ENCODE data around the gene CACNA1H.

Gene CACNA1H

GRCh38 chr16:1122398-1122765 lies 30.5 kb upstream of the CACNA1H start:
- no peak for DNase-seq (ENCODE audit: low spot score)

- no peak for DNase-seq (ENCODE audit: low spot score)
Observed at GRCh38 chr16:1123525-1124230, 29.2 kb upstream of the CACNA1H start.

- no peak for DNase-seq (ENCODE audit: low spot score)
Observed at GRCh38 chr16:1124291-1124690, 28.6 kb upstream of the CACNA1H start.

GRCh38 chr16:1124795-1125194 lies 28.1 kb upstream of the CACNA1H start:
- no peak for DNase-seq (ENCODE audit: low spot score)

- DNase-seq (ENCODE audit: low spot score) = peak; percentile 60
Observed at GRCh38 chr16:1125471-1125870, 27.4 kb upstream of the CACNA1H start.

GRCh38 chr16:1126044-1126443 lies 26.9 kb upstream of the CACNA1H start:
- DNase-seq (ENCODE audit: low spot score) = no peak

- DNase-seq (ENCODE audit: low spot score) = no peak
Observed at GRCh38 chr16:1126586-1126985, 26.3 kb upstream of the CACNA1H start.

- DNase-seq (ENCODE audit: low spot score) = no peak
Observed at GRCh38 chr16:1127101-1127500, 25.8 kb upstream of the CACNA1H start.

- DNase-seq (ENCODE audit: low spot score) = no peak
Observed at GRCh38 chr16:1127971-1128715, 24.8 kb upstream of the CACNA1H start.

- no peak for DNase-seq (ENCODE audit: low spot score)
Observed at GRCh38 chr16:1129106-1129960, 23.6 kb upstream of the CACNA1H start.

GRCh38 chr16:1130382-1130781 lies 22.5 kb upstream of the CACNA1H start:
- no peak for DNase-seq (ENCODE audit: low spot score)

- DNase-seq (ENCODE audit: low spot score) = no peak
Observed at GRCh38 chr16:1131378-1131994, 21.4 kb upstream of the CACNA1H start.

GRCh38 chr16:1132431-1132830 lies 20.5 kb upstream of the CACNA1H start:
- no peak for DNase-seq (ENCODE audit: low spot score)

- DNase-seq (ENCODE audit: low spot score) = no peak
Observed at GRCh38 chr16:1133271-1133670, 19.6 kb upstream of the CACNA1H start.

- DNase-seq (ENCODE audit: low spot score) = no peak
Observed at GRCh38 chr16:1133810-1134520, 18.9 kb upstream of the CACNA1H start.

- DNase-seq (ENCODE audit: low spot score) = no peak
Observed at GRCh38 chr16:1134776-1135458, 18.0 kb upstream of the CACNA1H start.

GRCh38 chr16:1135459-1135825 lies 17.5 kb upstream of the CACNA1H start:
- no peak for DNase-seq (ENCODE audit: low spot score)

GRCh38 chr16:1137604-1138003 lies 15.3 kb upstream of the CACNA1H start:
- no peak for DNase-seq (ENCODE audit: low spot score)

- no peak for DNase-seq (ENCODE audit: low spot score)
Observed at GRCh38 chr16:1140582-1141162, 12.2 kb upstream of the CACNA1H start.

- DNase-seq (ENCODE audit: low spot score) = no peak
Observed at GRCh38 chr16:1141191-1141590, 11.7 kb upstream of the CACNA1H start.

- DNase-seq (ENCODE audit: low spot score) = no peak
Observed at GRCh38 chr16:1141716-1142115, 11.2 kb upstream of the CACNA1H start.
